Uterus (tissue), 4 donors: ENCODE measurements around the gene COG4. TPM values are rescaled to one million over a fixed set of nuclear protein-coding genes. Genes with fewer than 3 reads are reported as not detected.

Experiments
- DNase-seq, 2 donors: peaks; one replicate each; pipeline ENCODE4 v3.0.0-alpha.2; 2019 to 2020
- H3K27ac ChIP-seq, 2 donors: fragments of 200-600 bp; sonication (generic); 1 replicate in 1 of 2; 2 replicates in 1 of 2; pipeline ENCODE4 v1.5.1; 2016 to 2018
- H3K27me3 ChIP-seq, 2 donors: fragments of 200-600 bp; sonication (generic); one replicate each; pipeline ENCODE4 v1.5.1; 2018 to 2019; ENCODE audit warnings: control low read depth in 1 of 2
- H3K36me3 ChIP-seq, 2 donors: fragments of 200-600 bp; sonication (generic); one replicate each; pipeline ENCODE4 v1.5.1; 2019; ENCODE audit warnings: control low read depth in 1 of 2
- H3K4me1 ChIP-seq, 2 donors: fragments of 200-600 bp; sonication (generic); one replicate each; pipeline ENCODE4 v1.5.1; 2018 to 2019; ENCODE audit warnings: control low read depth in 1 of 2
- H3K4me3 ChIP-seq, 2 donors: fragments of 200-600 bp; sonication (generic); 1 replicate in 1 of 2; 2 replicates in 1 of 2; pipeline ENCODE4 v1.5.1; 2018 to 2019; ENCODE audit warnings: mild to moderate bottlenecking in 1 of 2
- H3K9me3 ChIP-seq, 2 donors: fragments of 200-600 bp; sonication (generic); one replicate each; pipeline ENCODE4 v1.5.1; 2019; ENCODE audit warnings: control low read depth in 1 of 2
- CTCF ChIP-seq, 4 experiments: fragments of 200-600 bp in 2 of 4; fragments of 450-650 bp in 2 of 4; sonication (generic) in 2 of 4; IDR thresholded peaks; one replicate each; pipeline ENCODE4 v1.5.1; 2016 to 2019; ENCODE audit warnings: antibody characterized with exemption in 4 of 4, mild to moderate bottlenecking in 2 of 4, moderate library complexity in 1 of 4
- POLR2A ChIP-seq, 2 donors: fragments of 450-650 bp; IDR thresholded peaks; one replicate each; pipeline ENCODE4 v1.6.1; 2016; ENCODE audit warnings: antibody characterized with exemption in 2 of 2, mild to moderate bottlenecking in 1 of 2, moderate library complexity in 1 of 2
- intact Hi-C: fragments of 100-400 bp; cut with DNase I; formaldehyde crosslinking; loops from one replicate; pipeline ENCODE4 v1.15.1; 2023; ENCODE audit warnings: low total_unique reads
- total RNA-seq, 4 donors: library from RNA; depleted of rRNA in 3 of 4; stranded (reverse); fragments of >200 nt in 3 of 4; gene quantifications; one replicate each; pipeline versions ENCODE4 v1.1.0 to v1.2.4, GENCODE V29; 2014 to 2023
- donor health status: DM: yes; HTN: yes; CAD: no.

COG4 gene
- total RNA-seq, 4 donors from 2014 or later = 33.3 to 137 (median 67.1) TPM

- Histone ChIP-seq H3K4me1 (no peaks in the 10 kb centered on the region), H3K36me3 (no peaks in the 10 kb centered on the region), H3K9me3 (no peaks in the 10 kb centered on the region), H3K27ac (no peak overlapping the region), H3K4me3 (no peak overlapping the region), H3K27me3 (no peaks in the 10 kb centered on the region)
- TF ChIP-seq CTCF (IDR thresholded peaks at IDR 0.05) = no peak
- no peak for TF ChIP-seq POLR2A (IDR thresholded peaks at IDR 0.05)
- DNase-seq = no peak
- intact Hi-C loops = no loop called here
Observed at GRCh38 chr16:70493802-70494201, 29.6 kb downstream of the COG4 start.

GRCh38 chr16:70490261-70490660 is 33.1 kb downstream of the COG4 start:
- TF ChIP-seq POLR2A (IDR thresholded peaks at IDR 0.05) (no peak), CTCF (IDR thresholded peaks at IDR 0.05) (no peak)
- H3K36me3 ChIP-seq = no peaks in the 10 kb centered on the region
- no peak for DNase-seq

GRCh38 chr16:70484867-70485266 is 38.5 kb downstream of the COG4 start:
- no peak for TF ChIP-seq CTCF (IDR thresholded peaks at IDR 0.05)
- no peak for TF ChIP-seq POLR2A (IDR thresholded peaks at IDR 0.05)
- H3K27me3 ChIP-seq = no peaks in the 10 kb centered on the region
- no peaks in the 10 kb centered on the region for H3K4me1 ChIP-seq
- DNase-seq = no peak
- H3K36me3 ChIP-seq = no peaks in the 10 kb centered on the region
- no peaks in the 10 kb centered on the region for H3K9me3 ChIP-seq
- H3K4me3 ChIP-seq = no peak overlapping the region
- no peak overlapping the region for H3K27ac ChIP-seq
- intact Hi-C loops = no loop called here

More at GRCh38 chr16:70490261-70490660, 33.1 kb downstream of the COG4 start:
- no peak overlapping the region for H3K4me3 ChIP-seq
- no peaks in the 10 kb centered on the region for H3K4me1 ChIP-seq
- intact Hi-C loops = no loop called here
- no peak overlapping the region for H3K27ac ChIP-seq
- H3K9me3 ChIP-seq = no peaks in the 10 kb centered on the region
- no peaks in the 10 kb centered on the region for H3K27me3 ChIP-seq

- Histone ChIP-seq H3K36me3 (no peaks in the 10 kb centered on the region), H3K9me3 (no peaks in the 10 kb centered on the region), H3K4me1 (no peaks in the 10 kb centered on the region), H3K27me3 (no peaks in the 10 kb centered on the region), H3K27ac (no peak overlapping the region), H3K4me3 (no peak overlapping the region)
- no peak for DNase-seq
- intact Hi-C loops = no loop called here
- TF ChIP-seq CTCF (IDR thresholded peaks at IDR 0.05) (no peak), POLR2A (IDR thresholded peaks at IDR 0.05) (no peak)
Observed at GRCh38 chr16:70483426-70483825, 39.9 kb downstream of the COG4 start.

GRCh38 chr16:70482624-70483023 is 40.7 kb downstream of the COG4 start:
- no peak overlapping the region for H3K27ac ChIP-seq
- H3K27me3 ChIP-seq = no peaks in the 10 kb centered on the region
- DNase-seq = no peak
- no peak for TF ChIP-seq CTCF (IDR thresholded peaks at IDR 0.05)
- TF ChIP-seq POLR2A (IDR thresholded peaks at IDR 0.05) = no peak
- intact Hi-C loops = no loop called here
- H3K36me3 ChIP-seq = no peaks in the 10 kb centered on the region
- H3K4me1 ChIP-seq = no peaks in the 10 kb centered on the region
- no peak overlapping the region for H3K4me3 ChIP-seq
- no peaks in the 10 kb centered on the region for H3K9me3 ChIP-seq
